Keratinocyte (primary cell): ENCODE results near the gene LRRN2. TPM values are rescaled to one million over a fixed set of nuclear protein-coding genes. Genes with fewer than 3 reads are reported as not detected.

Experiments used
- DNase-seq: peaks from one replicate; pipeline ENCODE4 v3.0.0-alpha.2; 2011; ENCODE audit warnings: low read depth, missing footprints, low spot score
- FAIRE-seq: peaks from 2 replicates; lab custom pipeline; 2011; peaks lifted over from hg19 to GRCh38; lab: Jason Lieb, UNC
- H2AFZ ChIP-seq: 2 replicates; pipeline ENCODE4 v1.6.0; 2012; ENCODE audit warnings: low read length, control low read depth, inconsistent platforms; ENCODE audit not compliant: control insufficient read depth
- H3K27ac ChIP-seq: 2 replicates; pipeline ENCODE4 v1.5.1; 2011; ENCODE audit warnings: low read length; ENCODE audit not compliant: control insufficient read depth, insufficient read depth
- H3K27me3 ChIP-seq: 3 replicates; pipeline ENCODE4 v1.6.0; 2011; ENCODE audit warnings: low read length; ENCODE audit not compliant: control insufficient read depth, insufficient read depth; ENCODE audit errors: extremely low read depth
- H3K36me3 ChIP-seq, 2 experiments: 2 replicates in 1 of 2; 3 replicates in 1 of 2; pipeline ENCODE4 v1.5.1; 2011; ENCODE audit warnings: low read length in 2 of 2, mild to moderate bottlenecking in 1 of 2; ENCODE audit not compliant: control insufficient read depth in 2 of 2, insufficient read depth in 2 of 2; ENCODE audit errors: extremely low read depth in 1 of 2
- H3K4me1 ChIP-seq: 3 replicates; pipeline ENCODE4 v1.5.1; 2011; ENCODE audit warnings: low read length; ENCODE audit not compliant: control insufficient read depth, insufficient read depth; ENCODE audit errors: extremely low read depth
- H3K4me2 ChIP-seq: 3 replicates; pipeline ENCODE4 v1.6.0; 2011; ENCODE audit warnings: low read depth, low read length; ENCODE audit not compliant: control insufficient read depth, insufficient read depth; ENCODE audit errors: extremely low read depth
- H3K4me3 ChIP-seq, 3 experiments: fragments of 200-600 bp in 1 of 3; sonication (generic) in 1 of 3; 2 replicates in 2 of 3; 3 replicates in 1 of 3; pipeline ENCODE4 v1.5.1; 2011 to 2016; ENCODE audit warnings: low read length in 3 of 3, mild to moderate bottlenecking in 3 of 3, control low read depth in 2 of 3, inconsistent platforms in 1 of 3, low read depth in 1 of 3, mixed read lengths in 1 of 3, mixed run types in 1 of 3, moderate library complexity in 1 of 3; ENCODE audit not compliant: control insufficient read depth in 2 of 3, insufficient read depth in 2 of 3; ENCODE audit errors: extremely low read depth in 1 of 3
- H3K79me2 ChIP-seq: 2 replicates; pipeline ENCODE4 v1.6.0; 2012; ENCODE audit warnings: low read length; ENCODE audit not compliant: control insufficient read depth, insufficient read depth
- H3K9ac ChIP-seq: 3 replicates; pipeline ENCODE4 v1.6.0; 2011; ENCODE audit warnings: low read length; ENCODE audit not compliant: control insufficient read depth, insufficient read depth; ENCODE audit errors: extremely low read depth
- H3K9me1 ChIP-seq: 3 replicates; pipeline ENCODE4 v1.6.0; 2011; ENCODE audit warnings: low read length; ENCODE audit not compliant: control insufficient read depth, insufficient read depth; ENCODE audit errors: extremely low read depth
- H3K9me3 ChIP-seq: 2 replicates; pipeline ENCODE4 v1.5.1; 2012; ENCODE audit warnings: low read depth, low read length; ENCODE audit not compliant: control insufficient read depth
- H4K20me1 ChIP-seq: 3 replicates; pipeline ENCODE4 v1.6.0; 2011; ENCODE audit warnings: low read length; ENCODE audit not compliant: control insufficient read depth, insufficient read depth; ENCODE audit errors: extremely low read depth
- CTCF ChIP-seq, 3 experiments: IDR thresholded peaks in 1 of 3; conservative IDR thresholded peaks in 1 of 3; optimal IDR thresholded peaks in 1 of 3; 2 replicates in 2 of 3; 3 replicates in 1 of 3; pipeline versions ENCODE3 to v1.5.1; 2011; ENCODE audit warnings: low read length in 3 of 3, mild to moderate bottlenecking in 3 of 3, moderate library complexity in 2 of 3, control low read depth in 1 of 3, inconsistent platforms in 1 of 3; ENCODE audit not compliant: insufficient read depth in 2 of 3; ENCODE audit errors: extremely low read depth in 1 of 3
- EZH2 ChIP-seq: IDR thresholded peaks from one replicate; pipeline ENCODE4 v1.6.1; 2012; ENCODE audit warnings: inconsistent platforms, mild to moderate bottlenecking, low read length, moderate library complexity
- dilution Hi-C: fragments of 300-500 bp; cut with MboI; formaldehyde crosslinking; loops from one replicate; pipeline ENCODE4 v1.7.0; 2020; ENCODE audit warnings: low sequenced_read_pairs; ENCODE audit not compliant: extremely low pct_ligation_motif_present
- polyA plus RNA-seq, 5 experiments: library from polyadenylated mRNA; depleted of rRNA in 3 of 5; stranded (reverse) in 3 of 5; stranded (forward) in 1 of 5; unstranded in 1 of 5; fragments of >200 nt; gene quantifications; 1 replicate in 1 of 5; 2 replicates in 3 of 5; 3 replicates in 1 of 5; pipeline versions ENCODE4 v1.2.1 to v1.2.3, GENCODE V29; 2011 to 2012; ENCODE audit warnings: missing spikeins in 2 of 5, low read depth in 1 of 5, low replicate concordance in 1 of 5

The LRRN2 gene
- polyA plus RNA-seq, 1 donor (not counting 4 experiments of a cell fraction or from before 2014, with no cell fraction given), result not detected

DNA sequence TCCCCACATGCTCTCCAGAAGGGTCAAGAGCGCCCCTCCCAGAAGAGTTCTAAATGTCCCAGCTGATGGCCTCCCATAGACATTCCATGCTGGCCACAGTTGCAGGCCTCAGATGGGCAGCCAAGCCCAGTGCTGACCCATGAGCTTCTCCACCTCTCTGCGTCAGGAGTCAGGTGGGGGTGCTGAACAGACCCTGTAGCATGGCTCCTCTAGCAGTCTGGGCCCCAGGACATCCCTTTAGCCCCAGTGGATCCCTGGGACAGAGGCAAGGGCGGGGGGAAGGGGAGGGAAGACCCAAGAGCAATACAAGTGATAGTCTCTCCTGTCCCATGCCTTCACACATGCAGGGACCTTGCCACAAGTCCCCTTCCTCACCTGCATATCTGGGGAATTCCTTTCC, 56.7 kb downstream of the LRRN2 start:
- no peak overlapping the region for H3K27ac ChIP-seq
- peaks cover 15% of the 10 kb centered on the region for H3K27me3 ChIP-seq
- no peaks in the 10 kb centered on the region for H3K9me3 ChIP-seq
- no peak overlapping the region for H3K4me3 ChIP-seq
- H3K36me3 ChIP-seq, result no peaks in the 10 kb centered on the region
- dilution Hi-C loops, result no loop called here
- no peaks in the 10 kb centered on the region for H4K20me1 ChIP-seq
- no peak for TF ChIP-seq CTCF (optimal IDR thresholded peaks at IDR 0.05 in 1 of 3, IDR thresholded peaks at IDR 0.05 in 1 of 3, conservative IDR thresholded peaks at IDR 0.05 in 1 of 3; ENCODE audit: extremely low read depth in 1 of 3, insufficient read depth in 2 of 3, low read length in 3 of 3)
- no peak for TF ChIP-seq EZH2
- no peaks in the 10 kb centered on the region for H3K9me1 ChIP-seq
- DNase-seq, result no peak
- no peak overlapping the region for H3K9ac ChIP-seq
- no peaks in the 10 kb centered on the region for H3K4me1 ChIP-seq
- H3K4me2 ChIP-seq, result no peak overlapping the region
- H3K79me2 ChIP-seq, result no peaks in the 10 kb centered on the region
- no peak overlapping the region for H2AFZ ChIP-seq
- FAIRE-seq, result no peak

GRCh38 chr1:204627436-204627835, 58.1 kb downstream of the LRRN2 start:
- Histone ChIP-seq H3K9me1 (no peaks in the 10 kb centered on the region), H4K20me1 (no peaks in the 10 kb centered on the region), H3K36me3 (no peaks in the 10 kb centered on the region), H3K79me2 (no peaks in the 10 kb centered on the region), H3K4me1 (no peaks in the 10 kb centered on the region), H3K9ac (no peak overlapping the region), H3K4me3 (no peak overlapping the region), H3K9me3 (no peaks in the 10 kb centered on the region), H2AFZ (no peak overlapping the region), H3K27me3 (peaks cover 19% of the 10 kb centered on the region), H3K27ac (no peak overlapping the region), H3K4me2 (no peak overlapping the region)
- FAIRE-seq, result no peak
- no peak for TF ChIP-seq EZH2
- DNase-seq, result no peak
- dilution Hi-C loops, result no loop called here

- TF ChIP-seq CTCF (optimal IDR thresholded peaks at IDR 0.05 in 1 of 3, IDR thresholded peaks at IDR 0.05 in 1 of 3, conservative IDR thresholded peaks at IDR 0.05 in 1 of 3; ENCODE audit: extremely low read depth in 1 of 3, insufficient read depth in 2 of 3, low read length in 3 of 3) (no peak), EZH2 (no peak)
- H3K36me3 ChIP-seq, result no peaks in the 10 kb centered on the region
- dilution Hi-C loops, result no loop called here
- no peak overlapping the region for H2AFZ ChIP-seq
- no peak overlapping the region for H3K4me2 ChIP-seq
- H3K9me1 ChIP-seq, result no peaks in the 10 kb centered on the region
- no peaks in the 10 kb centered on the region for H4K20me1 ChIP-seq
- no peaks in the 10 kb centered on the region for H3K9me3 ChIP-seq
- no peaks in the 10 kb centered on the region for H3K4me1 ChIP-seq
- DNase-seq, result no peak
- H3K9ac ChIP-seq, result no peak overlapping the region
- no peak for FAIRE-seq
- peaks cover 19% of the 10 kb centered on the region for H3K27me3 ChIP-seq
- no peak overlapping the region for H3K27ac ChIP-seq
- H3K4me3 ChIP-seq, result no peak overlapping the region
- H3K79me2 ChIP-seq, result no peaks in the 10 kb centered on the region
These were observed 59.2 kb downstream of the LRRN2 start for GRCh38 chr1:204626381-204626780.
